Neural progenitor cell (in vitro differentiated cells): ENCODE measurements around the gene SOX11. TPM values are rescaled to one million over a fixed set of nuclear protein-coding genes. Genes with fewer than 3 reads are reported as not detected.

ENCODE experiments used
- DNase-seq: peaks from one replicate; pipeline ENCODE4 v3.0.0-alpha.2; 2016; ENCODE audit warnings: low spot score
- H2AFZ ChIP-seq: fragments of 200-600 bp; sonication (generic); replicated peaks from 2 replicates; pipeline ENCODE4 v1.6.1; 2016; ENCODE audit warnings: antibody characterized with exemption
- H3F3A ChIP-seq: fragments of 200-600 bp; sonication (generic); 2 replicates; pipeline ENCODE4 v1.6.1; 2016; ENCODE audit warnings: antibody characterized with exemption, low read depth
- H3K27ac ChIP-seq: fragments of 200-600 bp; sonication (generic); 2 replicates; pipeline ENCODE4 v1.5.1; 2016; ENCODE audit warnings: mild to moderate bottlenecking
- H3K27me3 ChIP-seq: fragments of 200-600 bp; sonication (generic); 2 replicates; pipeline ENCODE4 v1.6.1; 2016; ENCODE audit warnings: mild to moderate bottlenecking, moderate library complexity
- H3K36me3 ChIP-seq: fragments of 200-600 bp; sonication (generic); 2 replicates; pipeline ENCODE4 v1.5.1; 2016
- H3K4me1 ChIP-seq: fragments of 200-600 bp; sonication (generic); 2 replicates; pipeline ENCODE4 v1.6.1; 2016; ENCODE audit warnings: mixed run types
- H3K4me2 ChIP-seq: fragments of 200-600 bp; sonication (generic); 2 replicates; pipeline ENCODE4 v1.6.1; 2016
- H3K4me3 ChIP-seq: fragments of 200-600 bp; sonication (generic); 2 replicates; pipeline ENCODE4 v1.5.1; 2016
- H3K79me2 ChIP-seq: fragments of 200-600 bp; sonication (generic); 2 replicates; pipeline ENCODE4 v1.6.1; 2016; ENCODE audit warnings: low read depth
- H3K9ac ChIP-seq: fragments of 200-600 bp; sonication (generic); 2 replicates; pipeline ENCODE4 v1.6.1; 2016
- H3K9me3 ChIP-seq: fragments of 200-600 bp; sonication (generic); 2 replicates; pipeline ENCODE4 v1.5.1; 2016; ENCODE audit warnings: low read depth
- H4K20me1 ChIP-seq: fragments of 200-600 bp; sonication (generic); 2 replicates; pipeline ENCODE4 v1.6.1; 2016; ENCODE audit warnings: low read depth
- H3K27ac Mint-ChIP-seq: 3 replicates; pipeline ENCODE4 v1.8.0; 2021; ENCODE audit warnings: mixed read lengths
- H3K27me3 Mint-ChIP-seq: 2 replicates; pipeline ENCODE4 v1.8.0; 2022; ENCODE audit warnings: low read depth, mild to moderate bottlenecking, inconsistent platforms, moderate library complexity, mixed read lengths; ENCODE audit not compliant: insufficient read depth
- H3K36me3 Mint-ChIP-seq: 3 replicates; pipeline ENCODE4 v1.8.0; 2021; ENCODE audit warnings: mixed read lengths
- H3K4me1 Mint-ChIP-seq: 3 replicates; pipeline ENCODE4 v1.8.0; 2021; ENCODE audit warnings: mixed read lengths
- H3K4me3 Mint-ChIP-seq: 3 replicates; pipeline ENCODE4 v1.8.0; 2021; ENCODE audit warnings: mild to moderate bottlenecking, moderate library complexity, mixed read lengths
- H3K9me3 Mint-ChIP-seq: 3 replicates; pipeline ENCODE4 v1.8.0; 2020; ENCODE audit warnings: mixed read lengths
- CTCF ChIP-seq: fragments of 200-600 bp; sonication (generic); IDR thresholded peaks from 2 replicates; pipeline ENCODE4 v1.5.1; 2017; ENCODE audit warnings: antibody characterized with exemption, mild to moderate bottlenecking
- EZH2 ChIP-seq: fragments of 200-600 bp; sonication (generic); IDR thresholded peaks from 2 replicates; pipeline ENCODE4 v1.6.1; 2017; ENCODE audit warnings: antibody characterized with exemption, mild to moderate bottlenecking, moderate library complexity
- EZH2phosphoT487 ChIP-seq: fragments of 200-600 bp; sonication (generic); IDR thresholded peaks from 2 replicates; pipeline ENCODE4 v1.6.1; 2017; ENCODE audit warnings: antibody characterized with exemption
- total RNA-seq: library from RNA; depleted of rRNA; stranded (reverse); fragments of >200 nt; gene quantifications from 2 replicates; pipeline ENCODE4 v1.2.3, GENCODE V29; 2015; ENCODE audit warnings: low replicate concordance

Gene SOX11
- total RNA-seq, 1 donor from 2014 or later = 176 TPM

- Mint-ChIP-seq H3K9me3 (peaks cover 13% of the 10 kb centered on the region), H3K4me1 (peaks cover 10% of the 10 kb centered on the region), H3K27ac (peak overlapping the region; percentile 38), H3K27me3 (peaks cover 2% of the 10 kb centered on the region), H3K36me3 (peaks cover 22% of the 10 kb centered on the region), H3K4me3 (no peak overlapping the region)
- Histone ChIP-seq H3K27ac (no peak overlapping the region), H2AFZ (no peak overlapping the region), H3K36me3 (no peaks in the 10 kb centered on the region), H3K4me2 (no peak overlapping the region), H3K9me3 (no peaks in the 10 kb centered on the region), H3K27me3 (no peaks in the 10 kb centered on the region), H3F3A (no peaks in the 10 kb centered on the region), H3K4me3 (no peak overlapping the region), H4K20me1 (no peaks in the 10 kb centered on the region), H3K9ac (no peak overlapping the region), H3K4me1 (no peaks in the 10 kb centered on the region), H3K79me2 (no peaks in the 10 kb centered on the region)
- TF ChIP-seq CTCF (no peak), EZH2phosphoT487 (no peak), EZH2 (no peak)
- no peak for DNase-seq
Observed at GRCh38 chr2:5736050-5736449, 43.9 kb downstream of the SOX11 start.

GRCh38 chr2:5736886-5737285 is 44.7 kb downstream of the SOX11 start:
- H2AFZ ChIP-seq = no peak overlapping the region
- no peak overlapping the region for H3K4me2 ChIP-seq
- H3K79me2 ChIP-seq = no peaks in the 10 kb centered on the region
- DNase-seq = no peak
- H3K9me3 Mint-ChIP-seq = peaks cover 13% of the 10 kb centered on the region
- H3K4me1 Mint-ChIP-seq = peaks cover 10% of the 10 kb centered on the region
- H3K9ac ChIP-seq = no peak overlapping the region
- H3K27ac Mint-ChIP-seq = peak overlapping the region; percentile 21
- no peaks in the 10 kb centered on the region for H3F3A ChIP-seq
- H3K9me3 ChIP-seq = no peaks in the 10 kb centered on the region
- H3K4me1 ChIP-seq = no peaks in the 10 kb centered on the region
- no peaks in the 10 kb centered on the region for H3K27me3 ChIP-seq
- H3K4me3 ChIP-seq = no peak overlapping the region
- no peak overlapping the region for H3K27ac ChIP-seq
- H3K4me3 Mint-ChIP-seq = no peak overlapping the region
- H3K27me3 Mint-ChIP-seq = peaks cover 2% of the 10 kb centered on the region
- TF ChIP-seq EZH2 (no peak), EZH2phosphoT487 (no peak), CTCF (no peak)
- H4K20me1 ChIP-seq = no peaks in the 10 kb centered on the region
- peaks cover 15% of the 10 kb centered on the region for H3K36me3 Mint-ChIP-seq
- H3K36me3 ChIP-seq = no peaks in the 10 kb centered on the region

- Histone ChIP-seq H3K27me3 (no peaks in the 10 kb centered on the region), H3K4me3 (no peak overlapping the region), H3K9me3 (no peaks in the 10 kb centered on the region), H3K9ac (no peak overlapping the region), H3K27ac (no peak overlapping the region), H3K36me3 (no peaks in the 10 kb centered on the region), H3K79me2 (no peaks in the 10 kb centered on the region), H3K4me2 (no peak overlapping the region), H3K4me1 (no peaks in the 10 kb centered on the region), H3F3A (no peaks in the 10 kb centered on the region), H2AFZ (no peak overlapping the region), H4K20me1 (no peaks in the 10 kb centered on the region)
- no peak overlapping the region for H3K27ac Mint-ChIP-seq
- peaks cover 2% of the 10 kb centered on the region for H3K27me3 Mint-ChIP-seq
- no peaks in the 10 kb centered on the region for H3K9me3 Mint-ChIP-seq
- no peak for DNase-seq
- H3K36me3 Mint-ChIP-seq = peaks cover 3% of the 10 kb centered on the region
- no peak for TF ChIP-seq EZH2
- peaks cover 16% of the 10 kb centered on the region for H3K4me1 Mint-ChIP-seq
- H3K4me3 Mint-ChIP-seq = no peak overlapping the region
Observed at GRCh38 chr2:5740053-5740452, 47.9 kb downstream of the SOX11 start.

- H3K27me3 ChIP-seq = no peaks in the 10 kb centered on the region
- H2AFZ ChIP-seq = no peak overlapping the region
- Mint-ChIP-seq H3K27me3 (peaks cover 2% of the 10 kb centered on the region), H3K4me3 (no peak overlapping the region), H3K36me3 (no peaks in the 10 kb centered on the region), H3K9me3 (no peaks in the 10 kb centered on the region), H3K27ac (no peak overlapping the region), H3K4me1 (peaks cover 13% of the 10 kb centered on the region)
- H3K9ac ChIP-seq = no peak overlapping the region
- no peaks in the 10 kb centered on the region for H3F3A ChIP-seq
- H3K27ac ChIP-seq = no peak overlapping the region
- no peak overlapping the region for H3K4me3 ChIP-seq
- TF ChIP-seq EZH2phosphoT487 = no peak
- TF ChIP-seq CTCF = no peak
- no peak for TF ChIP-seq EZH2
- no peaks in the 10 kb centered on the region for H3K36me3 ChIP-seq
- no peaks in the 10 kb centered on the region for H3K9me3 ChIP-seq
- H4K20me1 ChIP-seq = no peaks in the 10 kb centered on the region
- no peaks in the 10 kb centered on the region for H3K79me2 ChIP-seq
- H3K4me2 ChIP-seq = no peak overlapping the region
- no peak for DNase-seq
- H3K4me1 ChIP-seq = no peaks in the 10 kb centered on the region
Observed at GRCh38 chr2:5740817-5741216, 48.6 kb downstream of the SOX11 start.
